Ureter (tissue), 1 donor: Measurements from ENCODE around the gene RARB. TPM values are rescaled to one million over a fixed set of nuclear protein-coding genes. Genes with fewer than 3 reads are reported as not detected.

ENCODE experiments used
- DNase-seq: peaks from one replicate; pipeline ENCODE4 v3.0.0-alpha.2; 2020; ENCODE audit warnings: low spot score
- total RNA-seq: library from RNA; stranded (reverse); gene quantifications from one replicate; pipeline ENCODE4 v1.2.4, GENCODE V29; 2023
- donor health status: DM: yes; HTN: yes; CAD: no.

RARB gene
- total RNA-seq, 1 donor from 2014 or later = 14.0 TPM

- DNase-seq = no peak
These were observed 80.4 kb downstream of the RARB start for GRCh38 chr3:25508433-25508832.

DNA sequence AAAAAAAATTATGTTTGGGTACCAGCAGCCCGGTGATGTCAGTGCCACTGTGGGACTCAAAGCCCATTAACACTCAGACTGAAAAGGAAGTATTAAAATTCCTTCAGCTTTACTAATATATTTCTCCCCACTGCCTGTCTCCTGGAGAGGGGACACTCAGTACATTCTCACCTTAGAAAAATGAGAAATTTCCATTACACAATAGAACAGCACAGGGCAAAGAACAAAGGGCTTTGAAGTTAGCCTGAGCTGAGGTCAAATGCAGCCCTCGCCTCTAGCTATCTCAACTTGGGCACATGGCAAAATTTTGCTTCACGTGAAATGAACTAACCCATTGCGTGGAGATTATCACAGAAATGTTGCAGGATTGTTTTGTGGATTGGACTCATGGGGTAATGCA is 80.8 kb downstream of the RARB start:
- DNase-seq = no peak

- DNase-seq = no peak
These were observed 82.7 kb downstream of the RARB start for GRCh38 chr3:25510797-25511196.

DNA sequence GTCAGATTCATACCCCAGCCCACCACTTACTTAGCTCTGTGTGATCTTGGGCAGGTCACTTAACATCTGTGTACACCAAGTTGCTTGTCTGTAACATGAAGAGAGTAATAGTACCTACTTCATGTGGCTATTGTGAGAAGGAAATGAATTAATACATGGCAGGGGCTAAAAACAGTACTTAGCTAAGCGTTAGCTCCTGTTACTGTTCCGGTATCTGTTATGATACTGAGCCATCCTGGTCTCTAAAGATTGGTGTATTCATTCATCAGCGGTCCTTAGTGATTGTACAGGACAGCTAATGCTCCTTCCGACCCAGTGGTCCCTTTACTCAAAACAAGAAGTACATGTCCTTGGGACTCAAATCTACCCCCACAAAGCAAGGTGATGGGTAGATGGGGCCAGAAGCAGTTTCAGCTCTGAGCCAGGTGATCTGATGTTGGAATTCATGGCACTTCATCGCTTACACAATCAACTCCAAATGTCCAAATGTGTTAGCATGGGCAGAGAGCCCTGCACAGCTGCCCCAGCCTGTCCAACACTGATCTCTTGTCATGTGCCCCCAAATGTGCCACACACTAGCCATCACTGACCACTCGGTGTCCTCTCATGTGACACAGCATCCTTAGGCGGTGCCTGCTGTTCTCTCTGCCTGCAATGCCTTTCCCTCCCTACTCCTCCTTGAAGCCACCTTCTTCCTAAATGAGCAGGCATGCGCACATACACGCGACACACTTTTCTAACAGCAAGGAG is 84.1 kb downstream of the RARB start:
- no peak for DNase-seq

DNA sequence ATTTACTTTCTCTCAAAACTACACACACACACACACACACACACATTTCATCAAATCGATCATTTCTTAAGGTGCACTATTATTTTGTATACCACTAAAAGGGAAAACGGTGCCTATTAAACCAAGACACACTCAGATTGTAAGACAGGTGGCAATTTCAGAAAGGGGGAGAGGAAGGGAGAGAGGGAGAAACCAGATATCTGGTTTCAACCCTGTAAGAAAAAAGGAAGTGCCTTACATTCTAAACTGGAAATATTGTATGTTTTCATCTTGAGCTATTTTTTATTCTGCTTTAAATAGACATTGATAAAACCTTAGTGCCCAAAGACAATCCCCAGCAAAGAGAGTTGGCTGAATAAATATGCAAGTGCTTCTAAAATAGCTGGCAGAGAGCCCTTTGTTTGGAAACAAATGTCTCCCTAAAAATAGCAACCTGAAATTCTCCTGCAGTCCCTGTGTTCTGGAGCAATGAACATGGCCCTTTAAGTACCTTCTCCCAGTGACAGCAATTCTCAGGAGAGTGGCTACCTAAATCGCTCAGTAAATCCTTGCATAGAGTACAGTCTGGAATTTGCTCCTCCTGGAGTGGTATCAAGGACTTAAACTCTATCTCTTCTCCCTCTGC is 85.7 kb downstream of the RARB start:
- no peak for DNase-seq

- no peak for DNase-seq
These were observed 87.1 kb downstream of the RARB start for GRCh38 chr3:25515171-25515570.

DNA sequence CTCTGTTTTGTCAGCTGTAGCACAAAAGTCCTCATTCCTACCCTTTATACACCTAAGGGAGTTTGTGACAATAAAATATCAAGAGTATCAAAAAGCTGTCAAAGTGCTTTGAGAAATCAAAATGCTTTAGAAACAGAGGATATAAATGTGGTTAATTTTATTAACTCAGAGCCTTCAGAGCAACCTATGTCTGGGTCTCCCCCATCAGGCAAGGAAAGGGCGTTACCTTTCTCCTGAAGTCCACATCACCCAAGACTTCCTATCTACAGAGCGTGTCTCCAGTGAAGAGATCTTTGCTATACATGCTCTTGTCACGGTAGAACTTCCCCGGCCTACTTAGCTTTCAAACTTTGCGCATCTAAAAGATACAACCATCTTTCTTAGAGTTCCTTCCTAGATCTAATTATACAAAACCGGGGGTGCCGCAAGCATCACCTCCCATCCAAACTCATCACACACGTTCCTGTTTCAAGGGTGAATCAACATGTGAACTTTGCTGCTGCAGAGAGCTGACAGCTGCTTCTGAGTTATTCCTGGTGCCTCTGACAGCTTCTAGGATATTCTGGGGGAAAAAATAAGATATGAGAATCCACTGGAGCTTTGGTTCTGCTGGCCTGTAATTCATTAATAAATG is 93.0 kb downstream of the RARB start:
- no peak for DNase-seq

GRCh38 chr3:25527336-25527735 is 99.3 kb downstream of the RARB start:
- DNase-seq = no peak

DNA sequence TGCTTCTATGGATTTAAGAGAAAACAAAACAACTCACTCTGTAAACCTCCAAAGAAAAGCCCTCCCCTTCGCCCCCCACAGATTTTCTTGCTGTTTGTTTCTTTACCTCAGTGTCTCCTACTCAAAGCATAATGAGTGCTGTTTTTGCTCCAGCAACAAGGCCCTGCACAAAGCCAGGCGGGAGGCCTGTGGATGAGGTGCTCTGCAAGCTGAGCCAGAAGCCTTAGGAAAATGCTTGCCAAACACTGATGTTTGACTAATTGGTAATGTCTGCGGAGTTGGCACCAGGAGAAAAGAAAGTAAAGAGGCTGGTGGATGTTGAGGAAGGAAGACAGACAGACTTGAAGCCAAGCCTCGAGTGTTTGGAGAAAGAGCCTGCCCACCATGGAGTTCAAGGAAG is 99.7 kb downstream of the RARB start:
- DNase-seq = no peak

GRCh38 chr3:25531971-25532370 is 103.9 kb downstream of the RARB start:
- no peak for DNase-seq

GRCh38 chr3:25532431-25533162 is 104.5 kb downstream of the RARB start:
- DNase-seq = no peak

DNA sequence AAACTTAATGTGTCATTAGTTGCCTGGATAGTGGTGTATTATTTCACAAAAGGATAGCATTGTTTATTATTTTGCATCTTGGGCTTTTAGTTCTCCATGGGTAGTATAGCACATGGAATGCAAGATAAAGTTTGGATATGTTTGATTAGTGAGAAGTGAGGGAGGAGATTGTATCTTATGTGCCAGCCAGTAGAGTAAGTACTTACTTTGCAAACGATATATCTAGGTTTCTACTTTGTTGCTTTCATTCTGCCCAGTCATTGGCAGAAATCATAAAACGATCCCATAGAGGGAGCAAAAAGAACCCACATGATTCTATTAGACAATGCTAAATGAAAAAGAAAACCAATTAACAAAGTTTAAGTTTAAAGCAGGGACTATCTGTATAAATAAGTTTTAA is 105.3 kb downstream of the RARB start:
- no peak for DNase-seq

DNA sequence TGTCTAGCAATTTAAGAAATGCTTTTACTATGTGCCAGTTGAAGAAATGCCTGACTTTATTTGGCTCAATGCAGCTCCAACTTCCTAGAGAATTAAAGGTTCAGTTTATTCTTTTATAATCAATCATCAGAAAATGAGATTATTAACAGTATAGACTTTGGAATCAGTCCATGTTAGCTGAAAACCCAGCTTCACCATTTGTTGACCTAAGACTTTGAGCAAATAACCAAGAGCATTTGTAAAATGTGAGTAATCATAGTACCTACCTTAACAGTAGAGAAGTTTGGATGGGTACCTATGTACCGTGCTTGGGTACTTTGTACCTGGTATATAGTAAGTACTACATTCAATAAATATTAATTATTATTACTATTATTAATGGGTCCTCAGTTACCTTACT is 105.9 kb downstream of the RARB start:
- DNase-seq = no peak

DNA sequence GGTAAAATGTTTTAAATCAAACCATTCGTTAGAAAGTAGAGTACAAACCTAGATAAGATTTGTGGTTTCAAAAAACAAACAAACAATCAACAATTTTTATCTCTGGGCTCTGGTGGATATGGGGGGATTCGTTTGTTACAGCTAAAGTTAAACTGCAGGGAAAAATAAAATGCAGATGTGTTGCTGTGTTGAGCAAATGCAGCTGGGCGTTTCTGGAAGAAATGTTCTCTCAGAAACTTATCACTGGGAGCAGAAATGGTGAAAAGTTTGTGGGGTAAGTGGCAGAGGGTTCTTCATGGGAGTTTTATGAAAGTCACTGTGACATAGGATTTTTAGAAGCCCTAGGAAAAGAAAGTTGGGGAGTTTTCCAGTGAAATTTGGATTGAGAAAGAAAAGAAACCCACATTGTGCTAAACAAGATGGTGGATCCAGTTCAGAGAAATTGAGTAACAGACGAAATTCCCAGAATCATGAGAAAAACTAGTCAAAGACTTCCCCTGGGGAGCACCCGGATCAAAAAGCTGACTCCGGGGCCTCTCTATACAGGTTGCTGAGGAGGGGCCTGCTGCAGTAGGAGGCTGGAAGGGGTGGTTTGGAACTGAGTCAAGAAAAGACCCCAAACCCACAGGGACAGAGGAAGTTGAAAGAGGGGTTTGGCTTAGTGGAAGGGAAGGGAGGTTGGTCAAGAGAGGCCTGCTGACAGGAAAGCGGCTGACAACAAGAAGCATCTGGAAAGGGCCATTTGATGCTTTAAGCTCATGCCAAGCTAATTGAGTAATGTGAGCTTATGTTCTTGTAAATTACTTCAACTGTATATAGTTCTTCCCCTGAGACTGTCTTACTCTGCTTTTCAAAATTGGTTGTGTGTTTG is 108.7 kb downstream of the RARB start:
- DNase-seq = no peak

- DNase-seq = no peak
These were observed 109.5 kb downstream of the RARB start for GRCh38 chr3:25537516-25537915.

GRCh38 chr3:25540273-25540672 is 112.2 kb downstream of the RARB start:
- DNase-seq = no peak

DNA sequence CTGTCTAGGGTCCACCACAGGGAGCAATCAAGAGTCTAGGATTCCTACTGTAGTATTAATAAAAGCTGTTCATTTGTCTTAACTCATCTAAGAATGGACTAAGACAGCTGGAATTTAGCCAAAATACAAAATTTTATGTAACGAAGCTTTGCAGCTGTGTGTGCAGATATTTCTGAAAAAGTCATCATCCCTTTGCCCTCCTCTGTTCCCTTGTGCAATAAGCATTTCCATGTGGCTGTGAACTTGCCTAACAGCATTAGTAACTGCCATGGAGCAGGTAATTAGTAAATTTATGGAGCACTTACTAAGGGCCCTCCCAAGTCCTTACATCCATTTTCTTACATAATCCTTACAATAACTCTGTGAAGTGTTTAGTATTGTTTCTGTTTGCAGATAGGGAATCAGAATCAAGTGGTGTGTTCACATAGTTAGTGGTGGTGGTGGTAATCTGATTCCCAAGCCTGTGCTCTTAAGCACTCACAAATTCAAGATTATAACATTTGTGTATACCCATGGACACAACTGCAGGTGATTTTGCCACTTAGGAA is 114.5 kb downstream of the RARB start:
- no peak for DNase-seq

DNA sequence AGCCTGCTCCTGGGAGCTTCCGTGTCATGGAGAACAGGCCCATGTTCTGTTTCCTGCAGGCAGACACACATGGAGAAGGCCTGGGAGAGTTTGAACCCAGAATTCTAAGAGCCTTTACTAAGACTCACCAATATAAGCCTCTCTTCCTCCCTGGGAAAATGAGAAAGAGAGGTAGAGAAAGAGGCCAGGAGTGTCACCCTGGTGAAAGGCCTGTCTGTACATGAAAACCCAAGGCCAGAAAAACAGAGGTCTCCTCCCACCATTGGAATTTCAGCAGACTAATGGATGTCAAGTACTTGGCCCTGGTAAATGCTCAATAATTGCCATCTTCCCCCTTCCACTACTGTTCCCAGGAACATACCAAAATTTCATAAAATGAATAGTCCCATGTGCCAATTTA is 119.0 kb downstream of the RARB start:
- DNase-seq = no peak

DNA sequence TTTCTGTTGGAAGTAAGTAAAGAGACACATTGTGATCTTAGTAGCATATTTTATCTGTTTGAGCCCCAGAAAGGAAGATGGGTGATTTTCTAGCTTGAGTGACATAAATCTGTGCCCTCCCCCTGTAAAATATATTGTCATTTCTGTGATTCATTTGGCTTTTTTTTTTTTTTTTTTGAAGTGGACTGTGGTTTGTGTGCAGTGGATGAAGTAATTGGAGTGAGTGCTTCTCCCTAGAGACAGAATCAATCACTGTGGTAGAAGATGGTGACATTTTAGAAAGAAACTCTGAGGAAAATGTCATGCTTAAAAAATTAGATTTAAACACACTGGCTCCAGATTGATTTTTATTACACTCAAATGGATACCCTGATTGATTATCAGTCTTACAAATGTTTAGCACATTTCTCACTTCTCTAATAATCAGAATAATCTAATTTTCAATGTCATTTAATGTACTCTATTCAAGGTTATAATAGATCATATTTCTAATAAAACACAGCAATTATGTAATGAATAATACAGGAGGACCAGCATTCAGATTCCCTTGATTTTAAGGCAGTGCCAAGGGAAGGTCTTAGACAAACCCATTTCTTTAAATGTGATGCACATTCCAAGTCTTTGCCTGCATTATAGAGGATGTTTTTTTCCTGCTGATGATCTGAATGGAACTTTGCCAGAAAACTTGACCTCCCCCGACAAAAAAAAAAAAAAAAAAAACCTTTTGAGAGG is 120.0 kb downstream of the RARB start:
- no peak for DNase-seq

DNA sequence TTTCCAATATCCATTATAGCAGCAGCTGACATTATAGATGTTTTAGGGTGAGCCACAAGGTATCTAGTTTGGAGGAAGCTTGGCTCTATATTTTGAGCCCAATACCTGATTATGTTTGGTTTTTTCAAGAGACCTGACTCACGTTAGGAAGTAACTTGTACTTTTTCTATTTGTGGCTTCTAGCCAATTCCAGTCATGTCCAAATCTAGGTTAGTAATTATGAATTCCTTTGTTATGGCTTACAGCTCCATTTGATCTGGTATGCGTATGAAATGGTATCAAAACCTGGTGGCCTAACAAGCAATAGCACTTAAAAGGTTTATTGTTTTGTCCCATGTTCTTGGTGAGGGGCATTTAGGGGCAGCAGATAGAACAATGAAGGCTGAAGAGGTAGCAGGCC is 120.8 kb downstream of the RARB start:
- DNase-seq = no peak

DNA sequence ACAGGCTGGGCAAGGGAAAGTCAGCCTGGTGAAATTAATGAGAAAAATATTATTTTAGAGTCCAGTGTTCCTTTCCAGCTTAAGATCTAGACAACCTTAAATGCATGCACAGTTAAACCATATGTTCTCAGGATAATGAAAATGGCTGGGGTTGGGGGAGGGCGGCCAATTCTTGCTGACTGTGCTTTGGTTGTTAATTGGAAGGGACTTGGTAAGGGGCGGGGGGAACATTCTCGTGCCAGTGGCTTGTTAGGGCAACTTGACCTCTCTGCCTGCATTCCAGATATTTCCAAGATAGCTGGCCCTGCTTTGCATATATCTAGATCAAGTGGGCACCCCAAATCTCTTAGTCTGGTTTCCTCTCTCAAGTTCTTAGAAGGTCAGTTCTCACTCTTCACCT is 124.2 kb downstream of the RARB start:
- no peak for DNase-seq
